LHCN-M2 (cell line): ENCODE data around the gene CYTIP. TPM values are rescaled to one million over a fixed set of nuclear protein-coding genes. Genes with fewer than 3 reads are reported as not detected.
A peak's percentile ranks its signal among the peaks of the same experiment; 100 is the strongest.

Source experiments
- DNase-seq: peaks from one replicate; pipeline ENCODE4 v3.0.0-alpha.2; 2012; ENCODE audit warnings: low read depth
- polyA plus RNA-seq: library from polyadenylated mRNA; unstranded; fragments of >200 nt; gene quantifications from one replicate; pipeline ENCODE4 v1.2.1, GENCODE V29; 2012; ENCODE audit warnings: missing spikeins
- total RNA-seq: library from RNA; depleted of rRNA; stranded (reverse); fragments of >200 nt; gene quantifications from 2 replicates; pipeline ENCODE4 v1.2.3, GENCODE V29; 2014; rRNA removed

CYTIP gene
- total RNA-seq = 0.92 and 1.7 TPM in 2 replicates
- polyA plus RNA-seq = 0.27 TPM

GRCh38 chr2:157443795-157444640 is at the start of gene CYTIP:
Gene CYTIP, minus strand, starts transcription at chr2:157444089. Its CDS starts 69 bp downstream, at chr2:157444020.
- DNase-seq = peak; percentile 64

DNA sequence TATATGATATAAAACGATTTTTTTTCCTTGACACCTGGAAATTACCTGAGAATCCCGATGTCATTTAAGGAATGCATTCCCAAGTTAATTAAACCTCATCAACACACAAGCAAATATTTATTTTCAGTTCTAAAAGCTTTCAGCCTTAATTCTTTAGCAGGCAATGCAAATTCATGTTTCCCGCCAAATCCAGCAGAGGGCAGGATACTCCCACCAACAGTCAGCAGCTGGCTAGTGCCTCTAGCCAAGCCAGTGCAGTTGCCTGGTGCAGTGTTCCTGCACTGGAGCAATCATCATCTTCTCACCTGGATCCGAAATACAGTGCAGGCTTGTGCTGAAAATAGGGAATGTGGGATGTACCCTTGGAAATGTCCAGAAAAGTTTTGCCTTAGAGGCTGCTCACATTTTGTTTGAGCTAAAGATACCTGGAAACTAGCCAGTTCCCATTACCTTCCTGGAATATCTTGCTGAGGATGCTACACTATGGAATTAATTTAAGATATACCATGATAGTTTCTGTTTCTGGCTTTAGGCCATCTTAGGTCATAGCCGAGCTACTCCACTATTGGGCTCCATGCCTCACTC is 48.4 kb upstream of the CYTIP start:
- DNase-seq = peak; percentile 59

DNA sequence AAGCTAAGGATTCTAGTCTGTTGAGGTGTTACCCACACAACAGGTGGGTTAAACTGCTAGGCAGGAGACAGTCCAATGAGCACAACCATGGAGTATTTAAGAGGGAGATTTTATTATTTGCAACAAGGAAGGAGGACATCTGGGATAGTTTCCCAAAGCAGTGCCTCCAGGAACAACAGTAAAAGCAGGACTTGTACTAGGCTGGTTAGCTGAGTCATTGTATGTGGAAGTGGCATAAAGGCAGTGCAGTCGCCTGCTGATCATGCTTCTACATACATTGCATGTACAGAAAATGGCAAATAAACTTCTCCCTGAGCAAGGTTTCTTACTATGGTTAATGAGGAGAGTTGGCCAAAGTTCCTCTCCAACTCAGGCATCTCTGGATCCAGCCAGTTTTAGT is 46.1 kb upstream of the CYTIP start:
- DNase-seq = no peak

- no peak for DNase-seq
Observed at GRCh38 chr2:157488877-157489276, 45.0 kb upstream of the CYTIP start.

GRCh38 chr2:157487747-157488146 is 43.9 kb upstream of the CYTIP start:
- DNase-seq = no peak

DNA sequence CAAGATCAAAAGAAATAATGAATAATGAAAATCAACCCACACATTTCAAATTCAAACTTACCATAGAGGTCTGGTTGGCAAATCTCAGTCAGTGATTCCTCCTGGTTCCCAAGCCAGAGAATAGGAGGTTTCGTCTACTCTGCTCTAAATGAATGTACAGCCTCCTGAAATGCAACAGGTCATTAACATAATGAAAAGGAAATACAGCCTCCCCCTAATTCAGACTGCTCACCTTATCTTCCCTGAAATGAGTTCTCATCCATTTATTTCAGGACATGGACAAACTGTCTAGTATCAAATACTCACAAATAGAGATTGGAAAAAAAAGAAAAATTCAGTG is 43.4 kb upstream of the CYTIP start:
- no peak for DNase-seq

DNA sequence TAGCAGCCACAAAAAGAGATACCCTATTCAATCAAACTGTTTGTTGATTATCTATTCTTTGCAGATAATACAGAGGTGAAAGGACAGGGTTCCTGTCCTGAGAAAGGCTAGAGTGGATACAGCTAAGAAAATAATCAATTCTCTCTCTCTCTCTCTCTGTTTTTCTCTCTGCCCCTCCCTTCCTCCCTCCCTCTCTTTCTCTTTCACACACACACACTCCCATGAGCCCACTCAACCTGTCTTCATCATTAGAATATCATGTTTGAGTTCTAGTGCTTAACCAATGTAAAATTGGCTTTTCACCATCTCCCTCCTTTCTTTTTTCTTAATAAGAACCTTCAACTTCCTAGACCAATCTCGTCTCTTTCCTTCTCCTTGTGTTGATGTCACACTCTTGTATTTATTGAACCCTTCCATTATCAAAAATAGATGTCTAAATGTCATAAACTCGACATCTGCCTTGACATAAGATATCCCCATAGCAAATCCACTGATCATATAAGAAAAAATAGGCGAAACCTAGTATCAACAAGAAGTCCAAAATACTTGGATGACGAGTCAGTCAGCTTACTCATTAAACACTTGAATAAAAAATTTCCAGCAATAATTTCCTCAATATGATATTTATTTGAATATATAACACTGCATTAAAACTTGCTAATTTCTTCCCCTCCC is 42.8 kb upstream of the CYTIP start:
- peak; percentile 73 for DNase-seq

DNA sequence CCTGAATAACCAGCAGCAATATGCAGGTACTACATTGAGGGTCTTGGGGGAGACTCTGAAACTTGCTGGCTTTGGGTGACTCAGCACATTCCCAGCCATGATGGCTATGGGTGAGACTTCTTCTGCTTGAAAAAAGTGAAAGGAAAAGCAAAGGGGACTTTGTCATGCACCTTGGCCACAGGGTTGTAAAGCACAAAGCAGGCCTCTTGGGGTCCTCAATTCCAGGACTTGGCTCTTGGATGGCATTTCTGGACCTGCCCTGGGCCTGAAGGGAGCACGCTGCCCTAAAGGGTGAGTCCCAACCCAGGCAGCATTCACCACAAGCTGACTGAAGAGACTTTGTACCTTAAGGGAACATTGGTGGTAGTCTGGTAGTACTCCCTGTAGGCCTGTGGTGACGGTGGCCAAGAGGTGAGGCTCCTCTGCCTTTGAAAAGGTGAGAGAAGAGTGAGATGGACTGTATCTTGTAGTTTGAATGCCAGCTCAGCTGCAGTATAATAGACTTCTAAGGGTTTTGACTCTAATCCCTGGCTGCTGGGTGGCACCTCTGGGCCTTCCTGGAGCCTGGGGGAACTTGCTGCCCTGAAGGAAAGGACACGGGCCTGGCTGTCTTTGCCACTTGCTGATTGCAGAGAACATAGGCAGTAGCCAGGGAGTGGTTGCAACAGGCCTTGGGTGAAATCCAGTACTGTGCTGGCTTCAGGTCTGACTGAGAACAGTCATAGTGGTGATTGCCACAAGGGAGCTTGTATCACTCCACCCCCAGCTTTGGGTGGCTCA is 36.5 kb upstream of the CYTIP start:
- peak; percentile 62 for DNase-seq

- DNase-seq = no peak
Observed at GRCh38 chr2:157479081-157480027, 35.5 kb upstream of the CYTIP start.

GRCh38 chr2:157477919-157478318 is 34.0 kb upstream of the CYTIP start:
- no peak for DNase-seq

DNA sequence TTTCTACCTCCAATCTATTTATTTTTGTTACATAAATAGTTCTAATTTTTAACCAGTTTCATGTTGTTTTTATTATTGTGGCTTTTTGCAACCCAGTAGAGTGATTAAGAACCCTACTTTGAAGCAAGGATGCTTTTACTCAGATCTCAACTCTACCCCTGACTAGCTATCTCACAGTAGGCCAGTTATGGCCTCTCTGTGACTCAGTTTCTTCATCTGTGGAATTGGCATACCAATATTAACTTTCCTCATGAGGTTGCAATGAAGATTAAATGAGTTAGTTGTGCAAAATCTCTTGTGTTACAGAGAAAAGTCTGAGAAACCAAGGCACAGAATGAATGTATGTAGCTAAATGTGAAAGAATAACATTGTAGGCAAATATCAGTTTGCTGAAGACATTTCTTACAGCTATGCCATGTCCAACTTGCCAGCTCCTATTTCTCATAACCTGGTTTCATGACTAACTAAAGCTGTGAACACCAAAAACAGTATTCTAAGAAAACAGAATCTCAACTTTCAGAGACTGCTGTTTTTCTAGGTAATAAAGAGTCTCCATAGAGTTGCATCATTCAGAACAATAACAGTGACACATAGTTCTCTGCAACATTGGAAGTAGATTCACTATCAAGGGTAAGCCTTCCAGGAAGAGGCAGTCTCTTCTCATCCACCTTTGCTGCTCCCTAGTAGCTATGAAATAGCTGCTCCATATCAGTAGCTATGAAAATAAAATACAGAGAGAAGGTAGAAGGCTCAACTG is 33.2 kb upstream of the CYTIP start:
- peak; percentile 77 for DNase-seq

GRCh38 chr2:157475722-157476390 is 32.0 kb upstream of the CYTIP start:
- DNase-seq = no peak

DNA sequence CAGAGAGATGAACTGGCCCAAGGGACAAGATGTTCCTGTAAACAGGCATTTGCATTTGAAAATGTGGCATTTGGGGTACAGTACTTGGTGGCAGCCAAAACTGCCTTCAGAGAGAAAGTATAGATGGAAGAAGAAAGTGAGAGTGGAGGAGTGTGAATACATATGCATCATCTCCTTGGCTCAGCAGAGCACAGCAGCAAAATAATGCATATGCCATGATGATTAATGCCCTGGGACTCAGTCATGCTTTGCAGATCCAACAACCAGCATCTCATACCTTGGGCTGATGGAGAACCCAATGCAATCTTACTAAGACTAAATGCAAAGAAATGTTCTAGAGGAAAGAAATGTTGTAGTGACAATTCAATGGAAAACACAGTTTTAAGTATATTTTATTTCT is 29.7 kb upstream of the CYTIP start:
- DNase-seq = no peak

- no peak for DNase-seq
Observed at GRCh38 chr2:157471078-157471477, 27.2 kb upstream of the CYTIP start.

- DNase-seq = peak; percentile 13
Observed at GRCh38 chr2:157470321-157470720, 26.4 kb upstream of the CYTIP start.

GRCh38 chr2:157469726-157470125 is 25.8 kb upstream of the CYTIP start:
- no peak for DNase-seq

DNA sequence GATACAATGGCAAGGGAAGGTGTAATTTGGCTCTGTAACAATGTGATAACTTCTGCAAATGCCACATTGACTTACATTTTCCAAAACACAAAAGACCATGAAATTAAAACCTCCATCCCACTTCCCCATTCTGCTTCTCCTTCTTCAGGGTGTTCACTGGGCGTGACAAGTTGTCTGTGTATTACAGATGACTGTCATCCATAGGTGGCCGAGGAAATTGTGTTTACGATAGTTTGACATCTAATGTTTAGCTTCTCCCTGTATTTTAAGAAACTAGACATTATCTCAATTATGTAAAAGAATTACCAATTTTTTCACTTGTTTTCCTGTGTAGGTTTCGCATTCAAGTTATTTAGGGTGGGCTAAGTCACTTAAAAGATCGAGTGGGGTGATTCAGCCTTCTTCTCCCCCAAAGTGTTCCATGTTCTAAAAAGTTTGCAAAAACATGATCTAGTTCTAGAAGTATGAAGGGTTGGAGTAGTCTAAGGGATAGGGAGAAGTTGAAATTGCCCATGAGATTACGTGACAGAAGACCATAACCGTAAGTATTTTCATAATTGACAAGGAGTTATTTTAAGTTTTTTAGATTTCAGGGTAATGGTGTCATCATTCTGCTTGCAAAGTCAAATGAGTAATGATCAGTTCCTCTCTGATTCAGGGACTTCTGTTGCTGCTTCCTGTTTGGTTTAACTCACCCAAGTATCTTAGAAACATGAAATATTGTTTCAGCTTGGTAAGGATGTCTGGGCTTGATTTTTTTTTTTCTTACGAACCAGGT is 25.2 kb upstream of the CYTIP start:
- DNase-seq = peak; percentile 86

DNA sequence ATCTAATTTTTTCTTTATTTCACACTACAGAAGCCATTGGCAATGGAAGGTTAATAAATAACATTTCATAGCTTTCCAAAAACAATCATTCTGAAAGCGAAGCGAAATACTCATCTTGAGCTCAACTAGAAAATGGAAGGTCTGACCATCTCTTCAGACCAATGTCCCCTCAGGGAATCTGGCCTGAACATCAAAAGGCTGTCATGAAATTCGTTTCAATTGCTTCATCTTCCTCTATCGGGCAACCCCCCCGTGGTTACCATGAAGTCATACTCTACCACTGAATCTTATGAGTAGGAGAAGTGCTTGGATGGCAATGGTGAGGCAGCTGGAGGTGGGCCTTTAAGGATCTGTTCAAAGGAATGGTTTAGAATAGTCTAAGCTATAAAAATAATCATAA is 22.9 kb upstream of the CYTIP start:
- no peak for DNase-seq

- DNase-seq = no peak
Observed at GRCh38 chr2:157465554-157465953, 21.7 kb upstream of the CYTIP start.
